ENCODE measurements around the gene NOLC1. TPM values are rescaled to one million over a fixed set of nuclear protein-coding genes. Genes with fewer than 3 reads are reported as not detected.

NOLC1 gene
- total RNA-seq, 1 donor from 2014 or later = 33.3 TPM

DNA sequence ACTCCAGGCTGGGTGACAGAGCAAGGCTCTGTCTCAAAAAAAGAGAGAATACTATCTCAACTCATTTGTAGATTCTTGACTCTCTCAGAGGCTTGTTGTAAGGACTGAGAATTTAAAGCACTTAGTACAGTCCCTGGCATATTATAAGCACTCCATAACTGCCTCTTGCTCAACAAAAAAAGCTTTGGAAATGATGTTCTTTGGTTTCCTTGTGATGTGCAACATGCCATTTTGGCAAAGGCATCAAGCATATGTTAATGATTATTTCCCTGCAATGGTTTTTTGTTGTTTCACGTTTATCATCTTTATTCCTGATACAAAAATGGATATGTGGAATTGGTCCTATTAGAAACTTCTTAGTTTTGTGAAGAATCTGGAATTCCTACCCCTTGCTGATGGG lies 15.7 kb downstream of the NOLC1 start:
- peaks cover 7 to 17% of the 10 kb centered on the region in 2 donors for H3K36me3 ChIP-seq
- H3K27ac ChIP-seq = no peak overlapping the region
- no peak for DNase-seq (ENCODE audit: low spot score in 2 of 2)
- intact Hi-C loops (cut with DNase I) = loop anchor here (2.0 kb wide), 1 partner anchor 61 kb away; no protein-coding TSS in a partner anchor
- no peaks in the 10 kb centered on the region for H3K27me3 ChIP-seq
- no peaks in the 10 kb centered on the region for H3K9me3 ChIP-seq
- peaks cover 0 to 2% of the 10 kb centered on the region in 2 donors for H3K4me1 ChIP-seq
- TF ChIP-seq, protein P1, sequence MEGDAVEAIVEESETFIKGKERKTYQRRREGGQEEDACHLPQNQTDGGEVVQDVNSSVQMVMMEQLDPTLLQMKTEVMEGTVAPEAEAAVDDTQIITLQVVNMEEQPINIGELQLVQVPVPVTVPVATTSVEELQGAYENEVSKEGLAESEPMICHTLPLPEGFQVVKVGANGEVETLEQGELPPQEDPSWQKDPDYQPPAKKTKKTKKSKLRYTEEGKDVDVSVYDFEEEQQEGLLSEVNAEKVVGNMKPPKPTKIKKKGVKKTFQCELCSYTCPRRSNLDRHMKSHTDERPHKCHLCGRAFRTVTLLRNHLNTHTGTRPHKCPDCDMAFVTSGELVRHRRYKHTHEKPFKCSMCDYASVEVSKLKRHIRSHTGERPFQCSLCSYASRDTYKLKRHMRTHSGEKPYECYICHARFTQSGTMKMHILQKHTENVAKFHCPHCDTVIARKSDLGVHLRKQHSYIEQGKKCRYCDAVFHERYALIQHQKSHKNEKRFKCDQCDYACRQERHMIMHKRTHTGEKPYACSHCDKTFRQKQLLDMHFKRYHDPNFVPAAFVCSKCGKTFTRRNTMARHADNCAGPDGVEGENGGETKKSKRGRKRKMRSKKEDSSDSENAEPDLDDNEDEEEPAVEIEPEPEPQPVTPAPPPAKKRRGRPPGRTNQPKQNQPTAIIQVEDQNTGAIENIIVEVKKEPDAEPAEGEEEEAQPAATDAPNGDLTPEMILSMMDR (IDR thresholded peaks at IDR 0.05) = no peak
- no peak overlapping the region for H3K4me3 ChIP-seq

DNA sequence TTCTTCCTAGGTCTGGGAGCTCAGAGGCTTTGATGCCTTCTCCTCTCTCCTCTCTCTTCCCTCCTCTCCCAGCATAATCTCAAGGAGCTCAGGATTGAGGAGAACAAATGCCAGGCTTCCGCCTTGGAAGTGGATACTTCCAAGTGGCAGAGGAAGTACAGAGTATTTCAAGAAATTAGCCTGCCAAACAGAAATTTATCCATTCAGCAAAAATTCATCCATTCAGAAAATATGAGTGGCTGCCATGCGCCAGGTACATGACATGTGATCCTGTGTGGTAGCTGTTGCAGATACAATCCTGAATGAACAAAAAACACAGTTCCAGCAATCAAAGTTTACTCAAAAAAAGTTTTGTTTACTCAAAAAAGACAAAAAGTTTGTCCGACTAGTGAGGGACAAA lies 18.4 kb downstream of the NOLC1 start:
- Histone ChIP-seq H3K27me3 (no peaks in the 10 kb centered on the region), H3K4me3 (no peak overlapping the region), H3K4me1 (peaks cover 0 to 2% of the 10 kb centered on the region in 2 donors), H3K36me3 (no peaks in the 10 kb centered on the region), H3K9me3 (no peaks in the 10 kb centered on the region), H3K27ac (no peak overlapping the region)
- TF ChIP-seq, protein P1 (IDR thresholded peaks at IDR 0.05) = no peak
- intact Hi-C loops (cut with DNase I) = loop anchor here (2.0 kb wide), 1 partner anchor 182 kb away; no protein-coding TSS in a partner anchor
- DNase-seq (ENCODE audit: low spot score in 2 of 2) = no peak

DNA sequence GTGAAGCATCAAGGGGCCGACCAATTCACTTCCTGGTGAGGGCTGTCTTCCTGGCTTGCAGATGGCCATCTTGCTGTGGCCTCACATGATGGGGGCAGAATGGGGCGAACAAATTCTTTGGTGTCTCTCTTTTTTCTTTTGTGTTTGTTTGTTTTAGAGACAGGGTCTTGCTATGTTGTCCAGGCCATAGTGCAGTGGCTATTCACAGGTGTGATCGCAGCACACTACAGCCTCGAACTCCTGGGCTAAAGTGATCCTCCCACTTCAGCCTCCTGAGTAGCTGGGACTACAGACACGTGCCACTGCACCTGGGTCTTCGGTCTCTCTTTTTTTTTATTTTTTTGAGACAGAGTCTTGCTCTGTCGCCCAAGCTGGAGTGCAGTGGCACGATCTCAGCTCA lies 20.1 kb downstream of the NOLC1 start:
- H3K36me3 ChIP-seq = no peaks in the 10 kb centered on the region
- H3K4me3 ChIP-seq = no peak overlapping the region
- intact Hi-C loops (cut with DNase I) = no loop called here
- peaks cover 0 to 2% of the 10 kb centered on the region in 2 donors for H3K4me1 ChIP-seq
- DNase-seq (ENCODE audit: low spot score in 2 of 2) = no peak
- TF ChIP-seq, protein P1 (IDR thresholded peaks at IDR 0.05) = no peak
- no peaks in the 10 kb centered on the region for H3K27me3 ChIP-seq
- H3K9me3 ChIP-seq = no peaks in the 10 kb centered on the region
- no peak overlapping the region for H3K27ac ChIP-seq

DNA sequence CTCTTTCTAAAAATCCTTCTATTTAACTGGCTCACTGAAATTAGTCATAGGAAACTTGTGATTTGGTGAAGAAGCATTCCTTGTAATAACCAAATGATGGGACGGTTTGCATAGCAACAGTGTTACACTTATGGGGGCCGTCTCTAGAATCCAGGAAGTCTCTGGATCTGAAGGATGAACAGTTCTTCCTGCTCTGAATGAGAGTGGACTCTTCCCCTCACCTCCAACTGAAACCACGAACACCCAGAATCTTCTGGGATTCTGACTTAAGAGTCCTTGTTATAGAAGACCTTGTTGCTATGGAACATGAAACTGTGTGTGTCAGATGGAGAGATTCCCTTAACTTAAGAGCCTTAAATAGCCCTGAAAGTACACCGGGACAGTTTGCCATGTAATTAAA lies 23.2 kb downstream of the NOLC1 start:
- TF ChIP-seq, protein P1 (IDR thresholded peaks at IDR 0.05) = no peak
- no peak for DNase-seq (ENCODE audit: low spot score in 2 of 2)
- Histone ChIP-seq H3K4me3 (no peak overlapping the region), H3K27me3 (no peaks in the 10 kb centered on the region), H3K9me3 (no peaks in the 10 kb centered on the region), H3K4me1 (no peaks in the 10 kb centered on the region), H3K36me3 (no peaks in the 10 kb centered on the region), H3K27ac (no peak overlapping the region)
- intact Hi-C loops (cut with DNase I) = no loop called here

DNA sequence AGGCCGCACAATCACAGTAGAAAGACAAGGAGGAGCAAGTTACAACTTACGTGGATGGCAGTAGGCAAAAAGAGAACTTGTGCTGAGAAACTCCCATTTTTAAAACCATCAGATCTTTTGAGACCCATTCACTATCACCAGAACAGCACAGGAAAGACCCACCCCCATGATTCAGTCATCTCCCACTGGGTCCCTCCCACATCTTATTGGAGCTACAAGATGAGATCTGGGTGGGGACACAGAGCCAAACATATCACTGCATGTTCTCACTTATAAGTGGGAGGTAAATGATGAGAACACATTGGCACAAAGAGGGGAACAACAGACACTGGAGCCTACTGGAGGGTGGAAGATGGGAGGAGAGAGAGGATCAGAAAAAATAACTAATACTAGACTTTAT lies 32.4 kb downstream of the NOLC1 start:
- no peaks in the 10 kb centered on the region for H3K4me1 ChIP-seq
- DNase-seq (ENCODE audit: low spot score in 2 of 2) = no peak
- TF ChIP-seq, protein P1 (IDR thresholded peaks at IDR 0.05) = no peak
- intact Hi-C loops (cut with DNase I) = no loop called here
- H3K27me3 ChIP-seq = no peaks in the 10 kb centered on the region
- H3K27ac ChIP-seq = no peak overlapping the region
- no peaks in the 10 kb centered on the region for H3K9me3 ChIP-seq
- H3K36me3 ChIP-seq = no peaks in the 10 kb centered on the region
- H3K4me3 ChIP-seq = no peak overlapping the region

DNA sequence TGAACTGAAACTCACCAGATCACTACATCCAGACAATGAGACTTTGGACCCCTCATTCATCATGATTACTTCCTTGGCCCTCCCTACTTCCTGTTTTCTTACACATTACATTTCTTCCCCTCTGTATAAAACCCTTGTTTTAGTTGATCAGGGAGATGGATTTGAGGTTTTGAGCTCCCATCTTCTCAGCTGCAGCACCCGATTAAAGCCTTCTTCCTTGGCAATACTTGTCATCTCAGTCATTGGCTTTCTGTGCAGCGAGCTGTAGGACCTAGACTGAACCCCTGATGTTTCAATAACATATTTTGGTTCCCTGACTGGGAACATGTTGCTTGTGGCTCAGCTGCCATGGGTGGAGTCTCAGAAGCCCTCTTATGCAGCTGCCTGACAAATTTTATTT lies 33.1 kb downstream of the NOLC1 start:
- Histone ChIP-seq H3K4me3 (no peak overlapping the region), H3K27ac (no peak overlapping the region), H3K4me1 (no peaks in the 10 kb centered on the region), H3K27me3 (no peaks in the 10 kb centered on the region), H3K36me3 (no peaks in the 10 kb centered on the region), H3K9me3 (no peaks in the 10 kb centered on the region)
- TF ChIP-seq, protein P1 (IDR thresholded peaks at IDR 0.05) = no peak
- intact Hi-C loops (cut with DNase I) = no loop called here
- DNase-seq (ENCODE audit: low spot score in 2 of 2) = no peak

Measured in ascending aorta (tissue), 2 donors.